GM18951 (cell line): ENCODE results near the gene GALNS.
A peak's percentile ranks its signal among the peaks of the same experiment; 100 is the strongest.

Experiments
- POLR2A ChIP-seq: IDR thresholded peaks from 4 replicates; pipeline ENCODE4 v1.6.1; 2011; ENCODE audit warnings: mild to moderate bottlenecking; ENCODE audit not compliant: insufficient read length, insufficient read depth; ENCODE audit errors: extremely low read depth
- in situ Hi-C: fragments of 300-500 bp; cut with MboI; formaldehyde crosslinking; loops from one replicate; pipeline ENCODE4 v1.12.0; 2022; ENCODE audit warnings: low sequenced_read_pairs, mixed read lengths, inconsistent platforms; ENCODE audit not compliant: unreplicated experiment

The GALNS gene

DNA sequence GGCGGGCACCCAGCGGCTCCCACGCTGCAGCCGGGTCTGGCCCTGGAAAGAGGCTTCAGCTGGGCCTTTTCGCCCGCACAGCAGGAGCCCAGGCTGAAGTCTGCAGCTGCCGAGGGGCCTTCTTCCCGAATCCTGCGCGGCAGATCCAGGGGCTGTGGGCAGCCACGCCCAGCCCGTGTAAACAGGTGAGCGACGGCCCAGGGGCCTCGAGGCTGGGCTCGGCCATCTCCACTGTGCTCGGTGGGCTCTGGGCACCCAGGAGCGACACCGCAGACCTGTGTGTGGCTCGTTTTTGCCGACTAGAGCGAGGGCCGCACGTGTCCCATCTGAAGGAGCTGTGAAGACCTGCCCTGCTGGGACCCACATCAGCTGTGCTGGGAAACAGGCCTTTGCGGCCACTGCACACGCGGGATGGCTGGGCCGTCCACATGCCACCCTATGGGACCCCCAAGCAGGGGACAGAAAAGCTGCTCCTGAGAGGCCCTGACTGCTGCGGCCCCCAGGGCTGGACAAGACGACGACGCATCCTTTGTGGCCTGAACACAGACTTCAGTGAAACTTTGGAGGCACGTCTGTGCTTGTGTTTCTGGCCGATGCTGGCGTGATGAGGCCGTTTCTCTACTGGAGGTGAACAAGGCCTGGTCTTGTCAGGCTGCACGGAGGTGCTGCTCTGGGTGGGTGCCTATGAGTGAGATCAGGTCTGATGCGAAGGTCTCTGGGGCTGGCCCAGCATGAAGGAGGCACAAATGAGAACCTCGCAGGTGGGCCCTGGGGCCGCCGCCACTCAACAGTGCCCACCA, 39.8 kb downstream of the GALNS start:
- in situ Hi-C loops, result loop anchor here (25.0 kb wide), 1 partner anchor 395 kb away; the partner anchor contains the start of genes SLC22A31 and ZNF778
- no peak for TF ChIP-seq POLR2A

DNA sequence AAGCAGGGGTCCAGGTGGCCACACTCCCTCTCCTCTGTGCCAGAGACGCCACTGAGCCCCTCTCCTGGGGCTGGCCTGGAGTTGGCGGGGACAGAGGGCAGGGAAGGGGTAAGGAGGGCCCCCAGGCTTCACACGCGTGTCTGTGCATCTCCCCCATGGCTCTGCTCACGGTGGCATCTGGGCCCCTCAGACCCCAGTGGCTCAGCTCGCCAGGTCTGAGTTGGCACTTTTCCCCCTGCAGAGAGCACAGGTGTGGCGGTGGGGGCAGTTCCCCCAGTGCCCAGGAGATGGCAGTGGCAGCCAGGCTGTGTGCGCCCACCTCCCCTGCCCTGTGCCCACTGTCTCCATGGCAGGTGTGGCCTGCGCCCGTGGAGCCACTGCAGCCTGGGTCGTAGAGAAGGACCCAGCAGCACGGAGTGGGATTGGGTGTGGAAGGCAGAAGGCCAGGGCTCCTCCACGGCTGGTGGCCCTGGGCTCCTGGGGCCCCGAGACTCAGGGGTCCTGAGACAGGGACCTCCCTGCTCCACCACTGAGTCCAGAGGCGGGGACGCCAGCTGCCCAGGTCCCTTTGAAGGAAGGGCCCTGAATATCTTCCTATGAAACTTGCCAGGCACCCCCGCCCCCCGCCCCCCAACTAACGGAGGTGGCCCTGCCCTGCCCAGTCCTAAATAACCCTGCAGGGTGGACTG, 40.7 kb downstream of the GALNS start:
- in situ Hi-C loops, result loop anchor here (25.0 kb wide), 1 partner anchor 396 kb away; the partner anchor contains the start of genes SLC22A31 and ZNF778
- TF ChIP-seq POLR2A, result no peak

DNA sequence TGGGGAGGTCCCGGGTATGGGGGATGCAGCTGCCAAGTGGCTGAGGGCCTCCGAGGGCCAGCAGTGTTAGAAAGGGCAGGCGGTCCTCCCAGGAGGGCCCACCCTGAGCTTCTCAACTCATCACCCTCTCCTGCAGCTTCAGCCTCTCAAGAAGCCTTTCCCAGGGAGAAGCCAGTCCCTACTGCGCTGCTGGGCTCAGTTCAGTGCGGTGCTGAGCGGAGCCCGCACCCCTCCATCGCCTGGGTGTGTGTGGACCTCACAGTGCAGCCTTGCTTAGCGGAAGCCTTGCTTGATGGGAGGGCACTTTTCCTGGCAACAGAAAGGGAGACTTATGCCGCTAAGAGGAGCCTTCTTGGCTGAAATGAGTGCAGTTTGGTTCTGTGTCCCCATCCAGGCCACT, 41.5 kb downstream of the GALNS start:
- TF ChIP-seq POLR2A, result no peak
- in situ Hi-C loops, result loop anchor here (25.0 kb wide), 1 partner anchor 397 kb away; the partner anchor contains the start of genes SLC22A31 and ZNF778

DNA sequence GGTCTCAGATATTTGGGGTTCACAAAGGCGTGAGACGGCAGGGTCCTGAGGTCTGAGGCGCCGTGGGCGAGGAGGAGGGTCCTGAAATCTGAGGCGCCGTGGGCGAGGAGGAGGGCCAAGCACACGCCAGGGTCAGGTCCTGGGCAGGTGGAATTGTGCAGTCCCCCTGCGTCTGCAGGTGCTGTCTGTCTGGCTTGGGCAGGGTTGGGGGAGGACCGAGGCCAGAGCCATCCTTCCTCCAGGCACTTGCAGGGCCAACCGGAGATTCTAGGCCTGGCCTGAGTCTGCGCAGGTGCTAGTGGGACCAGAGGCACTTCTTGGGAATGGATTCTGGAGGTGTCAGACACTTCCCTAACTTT, 42.6 kb downstream of the GALNS start:
- TF ChIP-seq POLR2A, result no peak
- in situ Hi-C loops, result loop anchor here (25.0 kb wide), 1 partner anchor 398 kb away; the partner anchor contains the start of genes SLC22A31 and ZNF778

DNA sequence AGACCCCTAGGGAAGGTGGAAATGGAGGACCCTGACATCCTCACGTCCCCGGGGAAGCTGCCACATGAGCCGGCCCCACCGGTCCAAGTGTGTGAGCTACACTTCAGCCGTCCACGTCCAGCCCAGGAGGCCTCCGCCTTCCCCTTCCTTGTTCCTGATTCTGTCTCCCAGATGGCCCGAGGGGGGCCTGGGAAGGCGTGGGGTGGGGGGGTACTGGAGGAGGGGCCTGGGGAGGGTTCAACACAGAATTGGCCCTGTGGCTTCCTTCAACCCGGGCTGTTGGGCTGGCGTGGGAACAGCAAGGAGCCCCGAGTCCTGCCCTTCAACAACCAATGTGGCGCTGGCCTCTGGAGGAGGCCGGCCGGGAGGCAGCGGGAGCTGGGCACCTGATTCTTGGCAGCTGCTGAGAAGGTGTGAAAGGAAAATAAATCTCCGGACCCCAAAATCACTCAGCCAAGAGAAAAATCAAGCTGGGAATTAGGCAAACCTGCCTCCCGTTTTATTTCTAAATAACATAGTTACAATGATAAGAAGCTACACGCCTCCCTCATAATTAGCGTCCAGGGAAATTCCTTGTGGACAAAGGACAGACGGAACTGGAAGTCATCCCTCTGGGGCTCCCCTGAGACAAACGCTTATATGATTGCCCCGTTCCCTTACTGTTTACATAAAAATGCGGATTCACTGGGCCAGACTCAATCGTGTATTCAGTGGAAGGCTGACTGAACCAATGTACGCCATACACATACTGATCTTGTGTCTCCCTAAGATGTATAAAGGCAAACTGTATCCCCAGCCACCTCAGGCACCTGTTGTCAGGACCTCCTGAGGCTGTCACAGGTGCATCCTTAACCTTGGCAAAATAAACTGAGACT, 43.2 kb downstream of the GALNS start:
- no peak for TF ChIP-seq POLR2A
- in situ Hi-C loops, result loop anchor here (25.0 kb wide), 1 partner anchor 399 kb away; the partner anchor contains the start of genes SLC22A31 and ZNF778

DNA sequence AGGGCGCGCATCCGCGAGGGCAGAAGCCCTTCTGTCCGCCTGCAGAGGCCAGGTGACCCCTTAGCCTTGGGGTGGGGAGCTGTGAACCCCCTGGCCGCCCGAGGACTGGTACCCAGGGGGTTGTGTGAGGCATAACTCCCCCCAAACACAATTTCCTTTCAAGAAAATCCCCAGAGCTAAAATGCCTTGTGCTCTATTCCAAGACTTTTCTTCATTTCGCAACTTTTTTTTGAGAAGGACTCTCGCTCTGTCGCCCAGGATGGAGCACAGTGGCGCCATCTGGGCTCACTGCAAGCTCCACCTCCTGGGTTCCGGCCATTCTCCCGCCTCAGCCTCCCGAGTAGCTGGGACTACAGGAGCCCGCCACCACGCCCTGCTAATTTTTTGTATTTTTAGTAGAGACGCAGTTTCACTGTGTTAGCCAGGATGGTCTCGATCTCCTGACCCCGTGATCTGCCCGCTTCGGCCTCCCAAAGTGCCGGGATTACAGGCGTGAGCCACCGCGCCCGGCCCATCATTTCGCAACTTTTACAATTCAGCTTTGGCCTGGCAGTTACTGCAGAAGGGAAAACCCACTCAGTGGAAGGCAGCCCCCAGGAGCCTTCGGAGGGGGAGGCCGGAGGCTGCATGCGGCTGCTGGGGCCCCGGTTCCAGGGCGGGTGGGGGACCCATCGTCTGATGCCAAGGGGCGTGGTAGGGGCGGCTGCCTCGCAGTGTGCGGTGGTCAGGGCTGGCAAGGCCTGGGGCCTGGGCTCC, 44.1 kb downstream of the GALNS start:
- TF ChIP-seq POLR2A, result no peak
- in situ Hi-C loops, result loop anchor here (25.0 kb wide), 1 partner anchor 400 kb away; the partner anchor contains the start of genes SLC22A31 and ZNF778

DNA sequence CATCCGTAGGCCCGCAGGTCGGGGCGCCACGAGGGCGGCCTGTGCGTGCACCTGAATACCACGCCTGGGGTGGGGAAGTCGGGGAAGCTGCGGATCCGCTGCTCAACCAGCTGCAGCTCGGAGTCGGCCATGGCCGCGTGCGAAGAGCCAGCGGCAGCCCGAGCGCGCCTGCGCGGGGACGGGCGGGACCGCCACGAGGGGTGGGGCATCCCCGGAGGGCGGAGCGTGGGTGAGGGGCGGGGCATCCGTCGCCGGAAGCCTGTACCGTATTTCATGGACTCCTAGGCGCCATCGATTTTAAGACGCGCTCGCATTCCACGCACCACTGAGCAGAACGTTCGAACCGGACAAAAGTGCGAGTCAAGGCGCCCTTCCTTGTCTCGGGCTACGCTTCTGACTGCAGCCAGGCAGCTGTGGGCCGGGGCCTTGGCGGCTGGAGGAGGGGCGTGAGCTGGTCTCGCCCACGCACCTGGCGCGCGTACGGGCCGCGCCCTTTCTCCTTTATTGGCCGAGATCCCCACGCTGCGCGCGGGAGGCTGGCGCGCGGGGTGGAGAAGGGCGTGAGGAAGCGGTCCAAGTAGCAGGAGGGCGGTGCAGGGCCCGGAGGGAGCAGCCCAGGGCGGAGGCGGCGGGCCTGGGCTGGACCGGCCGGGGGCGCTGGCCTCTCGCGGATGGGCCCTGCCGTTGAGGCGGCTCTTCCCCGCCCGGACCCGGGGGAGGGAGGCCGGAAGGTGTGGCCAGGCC, 44.8 kb downstream of the GALNS start, which contains the start of gene APRT:
Gene APRT, minus strand, starts transcription at position 160 of the 744 bp plus-strand sequence. Its CDS starts 29 bp downstream, at position 131.
- TF ChIP-seq POLR2A, result peak; percentile 93
- in situ Hi-C loops, result loop anchor here (25.0 kb wide), 1 partner anchor 400 kb away; the partner anchor contains the start of genes SLC22A31 and ZNF778

DNA sequence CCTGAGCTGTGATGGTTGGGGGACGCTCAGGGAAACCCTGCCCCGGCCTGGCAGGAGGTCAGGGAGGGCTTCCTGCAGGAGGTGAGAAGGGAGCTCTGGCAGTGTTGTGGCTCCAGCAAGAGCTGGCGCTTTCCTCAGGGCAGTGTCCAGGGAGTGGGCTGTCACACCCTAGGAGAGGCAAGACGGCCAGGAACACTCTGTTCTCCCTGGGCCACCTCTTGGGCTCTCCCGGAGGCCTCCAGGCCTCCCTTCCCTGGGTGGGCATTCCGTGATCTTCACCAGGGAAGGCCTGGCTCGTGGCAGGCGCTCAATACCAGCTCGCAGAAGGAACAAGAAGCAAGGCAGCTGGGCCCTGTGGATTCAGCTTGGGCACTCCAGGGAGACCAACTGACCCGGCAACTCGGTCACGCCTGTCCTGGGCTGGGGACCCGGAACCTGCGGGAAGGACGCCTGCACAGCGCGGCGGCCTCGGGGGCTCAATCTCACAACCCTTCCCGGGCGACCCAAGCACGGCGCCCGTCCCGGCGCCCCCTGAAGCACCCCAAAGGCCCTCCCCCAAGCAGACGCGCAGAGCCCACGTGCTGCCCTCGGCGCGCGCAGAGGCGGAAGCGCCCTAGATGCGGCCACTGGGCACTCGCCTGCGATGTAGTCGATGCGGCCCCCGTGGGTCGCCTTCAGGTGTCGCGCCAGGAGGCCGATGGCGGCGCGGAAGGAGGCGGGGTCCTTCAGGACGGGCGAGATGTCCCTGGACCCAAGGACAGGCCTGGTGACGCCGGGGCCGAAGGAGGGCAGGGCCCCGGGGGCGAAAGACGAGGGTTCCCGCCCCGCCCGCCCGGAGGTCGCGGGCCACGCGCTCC, 45.6 kb downstream of the GALNS start:
- in situ Hi-C loops, result loop anchor here (25.0 kb wide), 1 partner anchor 401 kb away; the partner anchor contains the start of genes SLC22A31 and ZNF778
- TF ChIP-seq POLR2A, result peak; percentile 66

DNA sequence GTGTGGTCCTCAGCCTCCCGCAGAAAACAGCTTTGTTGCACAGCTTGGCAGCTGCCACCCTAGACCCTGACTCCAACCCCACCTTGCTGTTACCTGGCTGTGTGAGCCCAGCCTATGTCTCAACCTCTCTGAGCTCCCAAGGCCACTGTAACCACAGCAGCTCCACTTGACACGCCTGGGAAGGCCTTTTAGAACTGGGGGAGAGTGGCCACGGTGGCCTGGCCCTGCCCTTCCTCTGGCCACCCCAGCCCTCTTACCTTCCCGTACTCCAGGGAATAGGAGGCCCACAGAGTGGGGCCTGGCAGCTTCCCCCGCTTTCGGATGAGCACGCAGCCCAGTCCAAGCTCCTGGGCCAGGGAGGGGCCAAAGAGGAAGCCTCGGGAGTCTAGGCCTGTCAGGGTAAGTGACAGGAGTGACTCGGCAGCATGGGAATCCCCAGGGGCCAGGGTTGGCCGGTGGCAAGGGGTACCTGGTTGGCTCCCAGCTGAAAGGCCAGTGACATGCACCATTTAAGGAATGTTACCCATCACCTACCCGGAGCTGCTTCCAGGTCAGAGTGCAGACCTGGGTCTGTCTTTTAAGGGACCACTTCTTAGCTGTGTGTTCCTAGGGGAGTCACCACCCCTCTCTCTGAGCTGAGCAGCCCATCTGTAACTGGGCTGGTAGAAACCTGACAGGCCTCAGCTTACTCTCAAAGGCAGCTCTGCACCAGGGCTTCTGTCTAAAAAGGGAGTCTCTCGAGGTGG, 46.4 kb downstream of the GALNS start:
- in situ Hi-C loops, result loop anchor here (25.0 kb wide), 1 partner anchor 402 kb away; the partner anchor contains the start of genes SLC22A31 and ZNF778
- peak; percentile 6 for TF ChIP-seq POLR2A
